Common myeloid progenitor, CD34-positive (primary cell): ENCODE data around the gene HES5.

Experiments used
- CTCF ChIA-PET: fragments of 350-600 bp; sonication (Branson Sonifier 250); formaldehyde crosslinking; loops from one replicate; lab custom pipeline; 2021; ENCODE audit warnings: antibody characterized with exemption; lab: Charles Lee
- POLR2A ChIA-PET: fragments of 350-600 bp; sonication (Branson Sonifier 250); formaldehyde crosslinking; loops from one replicate; lab custom pipeline; 2021; ENCODE audit warnings: antibody characterized with exemption; lab: Charles Lee
- DNase-seq, 3 donors: peaks; one replicate each; pipeline versions ENCODE4 v3.0.0 to v3.0.0-alpha.2; 2013
- H3K27ac ChIP-seq, 2 experiments: 1 replicate in 1 of 2; 2 replicates in 1 of 2; pipeline ENCODE4 v1.7.0; 2013; ENCODE audit warnings: inconsistent platforms in 2 of 2, low read length in 2 of 2, mild to moderate bottlenecking in 2 of 2, low read depth in 1 of 2, moderate library complexity in 1 of 2; ENCODE audit not compliant: severe bottlenecking in 2 of 2, insufficient read depth in 1 of 2, poor library complexity in 1 of 2
- H3K27me3 ChIP-seq, 5 experiments: replicated peaks in 2 of 5; 1 replicate in 3 of 5; 2 replicates in 2 of 5; pipeline versions ENCODE4 v1.6.1 to v1.7.0; 2013; ENCODE audit warnings: low read length in 4 of 5, mild to moderate bottlenecking in 2 of 5, moderate library complexity in 2 of 5, inconsistent platforms in 1 of 5; ENCODE audit not compliant: insufficient read depth in 5 of 5, control insufficient read depth in 4 of 5
- H3K36me3 ChIP-seq, 4 experiments: 1 replicate in 2 of 4; 2 replicates in 2 of 4; pipeline versions ENCODE4 v1.6.1 to v1.7.0; 2013; ENCODE audit warnings: low read length in 3 of 4, control low read depth in 1 of 4, mild to moderate bottlenecking in 1 of 4; ENCODE audit not compliant: control insufficient read depth in 4 of 4, insufficient read depth in 4 of 4
- H3K4me1 ChIP-seq, 4 experiments: 1 replicate in 3 of 4; 2 replicates in 1 of 4; pipeline versions ENCODE4 v1.6.1 to v1.7.1; 2013; ENCODE audit warnings: low read length in 3 of 4, mild to moderate bottlenecking in 3 of 4, control low read depth in 1 of 4, inconsistent platforms in 1 of 4, moderate library complexity in 1 of 4; ENCODE audit not compliant: control insufficient read depth in 4 of 4, insufficient read depth in 4 of 4; ENCODE audit errors: control extremely low read depth in 1 of 4
- H3K4me3 ChIP-seq, 7 experiments: 1 replicate in 4 of 7; 2 replicates in 3 of 7; pipeline versions ENCODE4 v1.5.1 to v1.7.0; 2013; ENCODE audit warnings: mild to moderate bottlenecking in 7 of 7, low read length in 6 of 7, moderate library complexity in 6 of 7, inconsistent platforms in 2 of 7, low read depth in 2 of 7, control low read depth in 1 of 7; ENCODE audit not compliant: insufficient read depth in 4 of 7, control insufficient read depth in 1 of 7; ENCODE audit errors: extremely low read depth in 1 of 7
- H3K9me3 ChIP-seq, 5 experiments: 1 replicate in 4 of 5; 2 replicates in 1 of 5; pipeline versions ENCODE4 v1.6.1 to v1.7.1; 2013; ENCODE audit warnings: low read length in 4 of 5, mild to moderate bottlenecking in 2 of 5, inconsistent platforms in 1 of 5, low read depth in 1 of 5, moderate library complexity in 1 of 5; ENCODE audit not compliant: control insufficient read depth in 4 of 5, insufficient read depth in 2 of 5; ENCODE audit errors: control extremely low read depth in 1 of 5
- WGBS: methylation state at CpG from one replicate; pipeline ENCODE4 v1.1.5; 2013; ENCODE audit not compliant: insufficient coverage; 5-methylcytosine and 5-hydroxymethylcytosine counted together

HES5 gene

GRCh38 chr1:2516946-2517345 is 13.1 kb downstream of the HES5 start:
- Histone ChIP-seq H3K27ac (no peak overlapping the region), H3K36me3 (peaks cover 3 to 95% (median 70%) of the 10 kb centered on the region in 4 experiments), H3K9me3 (no peaks in the 10 kb centered on the region), H3K4me1 (no peaks in the 10 kb centered on the region), H3K27me3 (no peaks in the 10 kb centered on the region), H3K4me3 (no peak overlapping the region)
- CTCF ChIA-PET: interaction anchor here (2.2 kb wide), 1 partner anchor 31 kb away, joined by 6 read pairs; no protein-coding TSS in a partner anchor
- 94% methylated on average over 10 of the region's 14 CpGs for WGBS
- DNase-seq: no peak
- POLR2A ChIA-PET: no interaction called here

GRCh38 chr1:2516124-2516523 is 13.9 kb downstream of the HES5 start:
- WGBS: 98% methylated on average over 17 of the region's 17 CpGs
- CTCF ChIA-PET: interaction anchor here (2.2 kb wide), 1 partner anchor 31 kb away, joined by 6 read pairs; no protein-coding TSS in a partner anchor
- peaks cover 3 to 95% (median 72%) of the 10 kb centered on the region in 4 experiments for H3K36me3 ChIP-seq

GRCh38 chr1:2515763-2516080 is 14.3 kb downstream of the HES5 start:
- WGBS: 86% methylated on average over 11 of the region's 11 CpGs
- Histone ChIP-seq H3K4me3 (no peak overlapping the region), H3K27ac (no peak overlapping the region), H3K9me3 (no peaks in the 10 kb centered on the region), H3K36me3 (peaks cover 3 to 95% (median 70%) of the 10 kb centered on the region in 4 experiments), H3K27me3 (no peaks in the 10 kb centered on the region), H3K4me1 (no peaks in the 10 kb centered on the region)
- DNase-seq: no peak
- ChIA-PET POLR2A (no interaction called here), CTCF (interaction anchor here (2.2 kb wide), 1 partner anchor 32 kb away, joined by 6 read pairs; no protein-coding TSS in a partner anchor)

More at GRCh38 chr1:2516124-2516523, 13.9 kb downstream of the HES5 start:
- no peaks in the 10 kb centered on the region for H3K9me3 ChIP-seq
- no peak for DNase-seq
- H3K27me3 ChIP-seq: no peaks in the 10 kb centered on the region
- no peak overlapping the region for H3K4me3 ChIP-seq
- H3K4me1 ChIP-seq: no peaks in the 10 kb centered on the region
- POLR2A ChIA-PET: no interaction called here
- H3K27ac ChIP-seq: no peak overlapping the region

- 96% methylated on average over 42 of the region's 45 CpGs for WGBS
- CTCF ChIA-PET: interaction anchor here (2.2 kb wide), 1 partner anchor 32 kb away, joined by 6 read pairs; no protein-coding TSS in a partner anchor
- POLR2A ChIA-PET: no interaction called here
- DNase-seq: no peak
- H3K4me1 ChIP-seq: no peaks in the 10 kb centered on the region
- peaks cover 3 to 95% (median 73%) of the 10 kb centered on the region in 4 experiments for H3K36me3 ChIP-seq
- H3K27me3 ChIP-seq: no peaks in the 10 kb centered on the region
- no peaks in the 10 kb centered on the region for H3K9me3 ChIP-seq
- H3K4me3 ChIP-seq: no peak overlapping the region
- no peak overlapping the region for H3K27ac ChIP-seq
Observed at GRCh38 chr1:2514863-2515762, 14.9 kb downstream of the HES5 start.

GRCh38 chr1:2513939-2514652 is 16.0 kb downstream of the HES5 start:
- H3K27me3 ChIP-seq: no peaks in the 10 kb centered on the region
- no peak overlapping the region for H3K4me3 ChIP-seq
- no peaks in the 10 kb centered on the region for H3K4me1 ChIP-seq
- 98% methylated on average over 33 of the region's 43 CpGs for WGBS
- H3K27ac ChIP-seq: no peak overlapping the region
- POLR2A ChIA-PET: no interaction called here
- no peaks in the 10 kb centered on the region for H3K9me3 ChIP-seq
- CTCF ChIA-PET: no interaction called here
- peaks cover 3 to 96% (median 75%) of the 10 kb centered on the region in 4 experiments for H3K36me3 ChIP-seq
- DNase-seq: no peak

GRCh38 chr1:2512862-2513421 is 17.1 kb downstream of the HES5 start:
- no peak for DNase-seq
- ChIA-PET POLR2A (no interaction called here), CTCF (no interaction called here)
- no peaks in the 10 kb centered on the region for H3K4me1 ChIP-seq
- H3K4me3 ChIP-seq: no peak overlapping the region
- no peak overlapping the region for H3K27ac ChIP-seq
- H3K27me3 ChIP-seq: no peaks in the 10 kb centered on the region
- H3K36me3 ChIP-seq: peaks cover 4 to 96% (median 68%) of the 10 kb centered on the region in 4 experiments
- WGBS: 93% methylated on average over 28 of the region's 31 CpGs
- no peaks in the 10 kb centered on the region for H3K9me3 ChIP-seq
